ENCODE data around the gene TBC1D9B.
A peak's percentile ranks its signal among the peaks of the same experiment; 100 is the strongest.

Gene TBC1D9B

GRCh38 chr5:179870952-179871351, 36.7 kb downstream of the TBC1D9B start:
- no peak for FAIRE-seq
- no peak for DNase-seq (ENCODE audit: low spot score)

DNA sequence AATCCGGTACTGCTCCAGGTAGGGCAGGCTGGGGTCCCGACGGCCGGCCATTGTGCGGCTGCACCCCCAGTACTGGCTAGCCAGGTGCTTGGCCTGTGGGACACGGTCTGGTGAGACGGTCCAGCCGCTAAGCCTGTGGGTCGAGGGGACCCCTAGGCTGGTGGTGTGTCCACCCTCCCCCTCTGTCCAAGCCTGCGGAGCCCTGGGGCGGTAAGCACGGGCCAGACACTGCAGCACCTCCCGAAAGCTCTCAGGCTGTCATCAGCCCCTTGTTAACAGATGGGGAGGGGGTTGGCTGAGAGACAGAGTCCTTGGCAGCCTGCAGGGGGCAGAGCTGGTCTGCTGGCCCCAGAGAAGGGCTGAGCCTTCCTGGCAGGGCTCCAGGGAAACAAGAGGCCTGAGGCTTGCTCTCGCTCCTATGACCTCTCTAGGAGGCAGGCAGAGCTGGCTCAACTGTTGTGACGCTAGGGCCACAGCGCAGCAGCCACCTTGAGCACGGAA, 37.2 kb downstream of the TBC1D9B start:
- DNase-seq (ENCODE audit: low spot score): no peak

DNA sequence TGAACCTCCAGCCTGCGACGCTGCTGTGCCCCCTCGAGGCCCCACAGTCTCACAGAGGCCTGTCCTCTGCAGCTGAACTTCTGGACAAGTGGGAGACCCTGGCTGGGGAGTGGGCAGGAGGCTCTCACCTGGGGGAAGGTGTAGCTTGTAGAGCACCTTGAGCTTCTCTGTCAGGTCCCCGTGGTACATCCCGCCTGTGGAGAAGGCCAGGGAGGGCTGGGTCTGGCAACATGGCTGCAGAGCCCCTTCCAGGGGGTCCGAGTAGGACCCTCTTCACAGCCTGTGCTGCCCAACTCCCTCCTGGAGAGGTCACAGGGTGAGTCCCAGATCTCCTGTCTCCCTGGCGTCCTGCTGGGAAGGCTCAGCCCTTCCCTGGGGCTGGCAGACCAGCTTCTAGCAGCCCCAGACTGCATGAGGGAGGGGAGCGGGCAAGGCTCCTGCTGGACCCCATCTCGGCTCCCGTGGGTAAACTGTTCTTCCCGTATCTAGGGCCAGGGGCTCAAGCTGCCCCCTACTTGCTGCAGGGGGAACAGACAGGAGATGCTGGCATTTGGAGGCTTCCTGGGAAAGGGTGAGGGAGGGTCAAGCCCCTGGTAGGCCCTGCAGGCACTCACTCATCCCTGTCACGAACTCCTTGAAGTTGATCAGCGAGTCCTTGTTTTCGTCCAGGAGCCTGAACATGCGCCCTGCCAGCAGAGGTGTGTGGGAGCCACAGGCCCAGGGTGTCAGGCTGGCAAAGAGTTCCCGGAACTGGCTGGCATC, 37.9 kb downstream of the TBC1D9B start:
- FAIRE-seq: no peak
- no peak for DNase-seq (ENCODE audit: low spot score)

More for the DNA sequence above, 37.2 kb downstream of the TBC1D9B start:
- FAIRE-seq: no peak

GRCh38 chr5:179869101-179869500, 38.6 kb downstream of the TBC1D9B start:
- no peak for DNase-seq (ENCODE audit: low spot score)
- no peak for FAIRE-seq

DNA sequence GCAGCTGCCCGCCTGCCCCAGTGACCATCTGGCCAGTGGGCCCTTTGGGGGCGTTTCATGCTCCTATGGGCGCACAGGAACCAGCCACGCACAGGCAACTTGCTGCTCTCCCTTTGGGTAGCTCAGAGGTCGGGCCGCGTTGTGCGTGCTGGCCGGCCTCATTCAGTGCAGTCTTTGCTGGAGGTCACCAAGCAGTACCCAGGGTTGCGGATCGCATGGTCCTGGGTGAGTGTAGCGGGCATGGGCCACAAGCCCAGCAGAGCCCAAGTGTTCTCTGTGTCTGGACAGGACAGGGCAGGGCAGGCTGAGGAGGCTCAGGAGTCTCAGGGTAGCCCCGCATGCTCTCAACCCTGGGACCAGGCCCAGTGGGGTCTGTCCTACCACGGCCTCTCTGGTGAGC, 39.2 kb downstream of the TBC1D9B start:
- no peak for DNase-seq (ENCODE audit: low spot score)
- FAIRE-seq: no peak

GRCh38 chr5:179867476-179867875, 40.2 kb downstream of the TBC1D9B start:
- no peak for FAIRE-seq

GRCh38 chr5:179867079-179867465, 40.6 kb downstream of the TBC1D9B start:
- FAIRE-seq: no peak
- DNase-seq (ENCODE audit: low spot score): no peak

More at GRCh38 chr5:179867476-179867875, 40.2 kb downstream of the TBC1D9B start:
- DNase-seq (ENCODE audit: low spot score): no peak

DNA sequence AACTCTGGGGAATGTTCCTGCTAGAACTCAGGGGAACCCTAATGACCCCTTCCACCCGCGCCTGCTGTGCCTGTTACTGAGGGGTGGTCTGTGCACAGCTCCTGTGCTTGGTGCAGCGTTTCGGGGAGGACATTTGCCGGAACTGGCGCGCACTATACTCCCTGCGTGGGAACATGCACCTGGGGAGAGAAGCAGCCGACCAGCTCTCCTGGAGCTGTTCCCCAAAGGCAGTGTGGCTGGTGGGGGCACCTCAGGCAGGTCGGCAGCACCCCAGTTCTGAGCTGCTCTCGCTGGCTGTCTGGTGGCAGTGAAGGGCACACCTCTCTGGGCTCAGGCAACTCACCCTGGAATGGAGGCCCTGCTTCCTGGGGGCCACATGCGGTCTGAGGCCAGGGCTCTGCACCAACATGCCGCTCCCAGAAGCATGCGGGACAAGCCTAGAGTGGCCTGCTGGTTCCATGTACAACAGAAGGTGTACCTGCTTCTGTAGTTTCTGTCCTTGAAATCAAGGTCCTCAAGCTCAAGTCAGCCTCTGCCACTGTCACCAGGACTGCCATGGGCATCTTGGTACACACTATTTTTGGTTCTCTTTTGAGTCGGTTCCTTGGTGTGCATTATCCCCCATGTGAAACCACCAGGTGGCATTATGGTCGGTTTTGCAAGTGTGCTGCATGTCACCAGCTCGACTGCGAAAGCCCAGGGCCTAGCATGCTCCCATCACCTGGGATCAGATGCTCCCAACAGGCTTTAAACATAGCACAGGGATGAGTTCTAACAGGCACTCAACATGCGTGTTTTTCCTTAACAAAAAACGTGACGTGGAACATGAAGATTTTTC, 41.2 kb downstream of the TBC1D9B start:
- FAIRE-seq (no peak), DNase-seq (ENCODE audit: low spot score) (no peak)

- no peak for DNase-seq (ENCODE audit: low spot score)
- FAIRE-seq: no peak
Measured at GRCh38 chr5:179865491-179866240, 42.0 kb downstream of the TBC1D9B start.

- DNase-seq (ENCODE audit: low spot score) (no peak), FAIRE-seq (no peak)
Measured at GRCh38 chr5:179864686-179865085, 43.0 kb downstream of the TBC1D9B start.

- FAIRE-seq: no peak
- DNase-seq (ENCODE audit: low spot score): no peak
Measured at GRCh38 chr5:179863449-179864085, 44.1 kb downstream of the TBC1D9B start.

GRCh38 chr5:179862891-179863290, 44.8 kb downstream of the TBC1D9B start:
- DNase-seq (ENCODE audit: low spot score): no peak
- no peak for FAIRE-seq

- FAIRE-seq (no peak), DNase-seq (ENCODE audit: low spot score) (no peak)
Measured at GRCh38 chr5:179862296-179862695, 45.4 kb downstream of the TBC1D9B start.

- no peak for DNase-seq (ENCODE audit: low spot score)
- no peak for FAIRE-seq
Measured at GRCh38 chr5:179860301-179860700, 47.4 kb downstream of the TBC1D9B start.

- DNase-seq (ENCODE audit: low spot score) (peak; percentile 89), FAIRE-seq (peak; percentile 23)
Measured at GRCh38 chr5:179858586-179859427, 48.9 kb downstream of the TBC1D9B start, which contains the start of gene MRNIP. TSS of gene MRNIP (minus strand) at chr5:179858817. CDS start at chr5:179858796, 21 bp downstream.

GRCh38 chr5:179858241-179858585, 49.5 kb downstream of the TBC1D9B start:
- FAIRE-seq: no peak

GRCh38 chr5:179854356-179854755, 53.3 kb downstream of the TBC1D9B start:
- no peak for FAIRE-seq

More at GRCh38 chr5:179858241-179858585, 49.5 kb downstream of the TBC1D9B start:
- DNase-seq (ENCODE audit: low spot score): no peak

GRCh38 chr5:179852993-179853547, 54.6 kb downstream of the TBC1D9B start:
- DNase-seq (ENCODE audit: low spot score) (no peak), FAIRE-seq (no peak)

More at GRCh38 chr5:179854356-179854755, 53.3 kb downstream of the TBC1D9B start:
- DNase-seq (ENCODE audit: low spot score): no peak

DNA sequence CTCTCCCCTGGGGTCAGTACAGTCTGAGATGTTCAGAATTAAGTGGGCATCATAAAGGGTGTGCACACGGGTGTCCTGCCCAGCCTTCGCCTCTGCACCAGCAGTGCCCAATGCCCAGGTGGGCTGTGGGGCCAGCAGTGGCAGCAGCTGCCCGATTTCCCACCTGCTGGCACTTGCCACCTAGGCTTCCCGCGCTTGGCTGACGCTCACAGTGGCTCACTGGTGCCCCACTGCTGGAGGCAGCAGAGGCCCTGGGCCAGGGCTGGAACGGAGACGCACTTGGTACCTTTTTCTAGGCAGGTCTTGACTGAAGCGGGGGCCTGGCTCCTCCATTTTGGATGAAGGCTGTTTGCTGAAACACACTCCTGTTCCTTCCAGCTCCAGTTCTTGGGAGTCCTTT, 66.1 kb downstream of the TBC1D9B start:
- no peak for DNase-seq (ENCODE audit: low spot score)

DNA sequence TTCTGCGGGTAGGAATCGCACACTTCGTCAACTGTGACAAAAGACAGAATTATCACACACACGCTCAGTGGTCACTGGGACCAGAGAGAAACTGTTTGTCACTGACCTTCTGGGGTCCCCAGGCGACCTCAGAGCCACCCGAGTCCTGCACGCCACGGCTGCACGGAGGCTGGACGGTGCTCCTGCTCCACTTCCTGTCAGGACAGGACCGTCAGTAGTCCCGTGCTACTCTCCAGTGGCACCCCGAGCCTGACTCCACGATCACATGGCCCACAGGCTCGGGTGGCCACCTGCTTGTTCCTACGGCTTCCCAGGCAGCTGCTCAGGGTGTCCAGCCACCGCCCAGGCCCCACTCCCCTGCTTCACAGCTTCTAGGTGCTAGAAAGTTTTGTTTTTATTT, 66.9 kb downstream of the TBC1D9B start:
- FAIRE-seq (no peak), DNase-seq (ENCODE audit: low spot score) (no peak)

More for the DNA sequence above, 66.1 kb downstream of the TBC1D9B start:
- no peak for FAIRE-seq
